ENCODE results near the gene SLC30A4. TPM values are rescaled to one million over a fixed set of nuclear protein-coding genes. Genes with fewer than 3 reads are reported as not detected.

Gene SLC30A4
- polyA plus RNA-seq = 3.3 to 3.9 TPM (median 3.8 TPM) in 3 replicates
- polyA plus RNA-seq (2011; ENCODE audit: low read depth) = 1.1 TPM
- polyA plus RNA-seq (2011; cell fraction: cytosol; rRNA removed) = 2.7 and 4.0 TPM in 2 replicates
- 4.7 and 5.1 TPM in 2 replicates for polyA plus RNA-seq (2011; cell fraction: nucleus; rRNA removed)
- polyA plus RNA-seq (2012; ENCODE audit: low replicate concordance) = 1.4 and 3.2 TPM in 2 replicates
- polyA minus RNA-seq = 3.4 to 15.3 TPM (median 11.3 TPM) in 3 replicates
- polyA minus RNA-seq (2011; cell fraction: cytosol; rRNA and poly(A)+ RNA removed) = 5.4 TPM
- 6.4 and 11.6 TPM in 2 replicates for polyA minus RNA-seq (2011; cell fraction: nucleus; rRNA and poly(A)+ RNA removed)

DNA sequence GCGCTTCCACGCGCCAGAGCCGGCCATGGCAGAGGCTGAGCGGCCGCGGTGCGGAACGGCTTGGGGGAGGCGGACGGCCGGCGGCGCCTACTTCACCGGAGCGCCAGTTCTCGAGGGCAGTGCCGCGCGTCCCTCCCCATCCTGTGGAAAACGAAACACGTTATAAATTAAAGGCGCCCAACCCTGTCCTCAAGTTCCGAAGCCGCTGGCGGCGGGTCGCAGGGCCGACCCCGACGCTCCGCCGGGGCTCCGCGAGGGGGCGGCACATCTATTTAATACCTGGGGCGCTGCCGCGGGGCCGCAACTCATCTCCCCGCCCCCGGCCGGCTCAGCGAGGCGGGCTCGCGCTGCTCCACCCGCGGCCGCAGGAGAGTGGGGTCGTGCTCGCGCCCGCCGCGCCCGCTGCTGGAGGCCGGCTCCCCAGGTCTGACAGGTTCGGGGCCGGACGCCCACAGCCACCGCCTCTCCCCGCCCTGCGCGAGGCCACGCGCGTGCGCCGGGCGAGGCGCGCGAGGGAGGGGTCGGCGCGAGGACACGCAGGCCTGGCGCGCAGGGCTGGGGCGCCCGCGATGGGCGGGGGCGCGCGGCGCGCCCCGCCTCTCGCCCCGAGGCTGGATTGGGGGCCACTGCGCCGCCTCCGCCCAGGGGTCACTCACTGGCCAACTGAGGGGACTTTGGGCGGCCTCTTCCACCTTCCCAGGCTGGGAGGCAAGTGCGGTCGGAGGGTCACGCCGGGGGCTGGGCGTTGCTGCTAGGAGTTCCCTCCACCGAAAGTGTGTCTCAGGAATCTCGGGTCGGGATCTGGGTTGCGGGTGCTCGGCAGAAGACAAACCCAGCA, at the start of gene SLC30A4:
Gene SLC30A4, minus strand, starts transcription at position 428 of the 838 bp plus-strand sequence. Its CDS starts 401 bp downstream, at position 27.
- H3K9ac ChIP-seq (ENCODE audit: control insufficient read depth, extremely low read depth, insufficient read depth, low read length) = peak within 1 kb of the TSS; percentile 41
- H3K27ac ChIP-seq (ENCODE audit: control insufficient read depth, insufficient read depth, low read length) = no peak within 1 kb of the TSS
- dilution Hi-C loops (cut with MboI; ENCODE audit: extremely low pct_ligation_motif_present, low sequenced_read_pairs) = no loop called here
- H4K20me1 ChIP-seq (ENCODE audit: control insufficient read depth, extremely low read depth, insufficient read depth, low read length) = no peaks in the 10 kb centered on the region
- H3K27me3 ChIP-seq (ENCODE audit: control insufficient read depth, extremely low read depth, insufficient read depth, low read length) = no peaks in the 10 kb centered on the region
- H3K4me3 ChIP-seq (ENCODE audit: control insufficient read depth in 2 of 3, extremely low read depth in 1 of 3, insufficient read depth in 2 of 3, low read depth in 1 of 3, low read length in 3 of 3) = peak within 1 kb of the TSS; percentile 60 to 78 (median 71)
- H3K79me2 ChIP-seq (ENCODE audit: control insufficient read depth, insufficient read depth, low read length) = no peaks in the 10 kb centered on the region
- TF ChIP-seq, protein P1, sequence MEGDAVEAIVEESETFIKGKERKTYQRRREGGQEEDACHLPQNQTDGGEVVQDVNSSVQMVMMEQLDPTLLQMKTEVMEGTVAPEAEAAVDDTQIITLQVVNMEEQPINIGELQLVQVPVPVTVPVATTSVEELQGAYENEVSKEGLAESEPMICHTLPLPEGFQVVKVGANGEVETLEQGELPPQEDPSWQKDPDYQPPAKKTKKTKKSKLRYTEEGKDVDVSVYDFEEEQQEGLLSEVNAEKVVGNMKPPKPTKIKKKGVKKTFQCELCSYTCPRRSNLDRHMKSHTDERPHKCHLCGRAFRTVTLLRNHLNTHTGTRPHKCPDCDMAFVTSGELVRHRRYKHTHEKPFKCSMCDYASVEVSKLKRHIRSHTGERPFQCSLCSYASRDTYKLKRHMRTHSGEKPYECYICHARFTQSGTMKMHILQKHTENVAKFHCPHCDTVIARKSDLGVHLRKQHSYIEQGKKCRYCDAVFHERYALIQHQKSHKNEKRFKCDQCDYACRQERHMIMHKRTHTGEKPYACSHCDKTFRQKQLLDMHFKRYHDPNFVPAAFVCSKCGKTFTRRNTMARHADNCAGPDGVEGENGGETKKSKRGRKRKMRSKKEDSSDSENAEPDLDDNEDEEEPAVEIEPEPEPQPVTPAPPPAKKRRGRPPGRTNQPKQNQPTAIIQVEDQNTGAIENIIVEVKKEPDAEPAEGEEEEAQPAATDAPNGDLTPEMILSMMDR (optimal IDR thresholded peaks at IDR 0.05 in 1 of 3, IDR thresholded peaks at IDR 0.05 in 1 of 3, conservative IDR thresholded peaks at IDR 0.05 in 1 of 3; ENCODE audit: extremely low read depth in 1 of 3, insufficient read depth in 2 of 3, low read length in 3 of 3) = peak in 1 of 3 experiments; percentile 39
- TF ChIP-seq EZH2 (IDR thresholded peaks at IDR 0.05; ENCODE audit: low read length) = no peak
- peaks cover 8% of the 10 kb centered on the region for H3K4me1 ChIP-seq (ENCODE audit: control insufficient read depth, extremely low read depth, insufficient read depth, low read length)
- peak within 1 kb of the TSS; percentile 96 for H2AFZ ChIP-seq (ENCODE audit: control insufficient read depth, low read length)
- no peak for DNase-seq (ENCODE audit: low read depth, low spot score)
- H3K9me1 ChIP-seq (ENCODE audit: control insufficient read depth, extremely low read depth, insufficient read depth, low read length) = no peaks in the 10 kb centered on the region
- no peak for FAIRE-seq
- H3K4me2 ChIP-seq (ENCODE audit: control insufficient read depth, extremely low read depth, insufficient read depth, low read depth, low read length) = peak within 1 kb of the TSS; percentile 77
- no peaks in the 10 kb centered on the region for H3K9me3 ChIP-seq (ENCODE audit: control insufficient read depth, low read depth, low read length)
- H3K36me3 ChIP-seq (ENCODE audit: control insufficient read depth in 2 of 2, extremely low read depth in 1 of 2, insufficient read depth in 2 of 2, low read length in 2 of 2) = no peaks in the 10 kb centered on the region

GRCh38 chr15:45555934-45556608, 33.5 kb upstream of the SLC30A4 start:
- Histone ChIP-seq H3K27me3 (ENCODE audit: control insufficient read depth, extremely low read depth, insufficient read depth, low read length) (peaks cover 9% of the 10 kb centered on the region), H3K9me1 (ENCODE audit: control insufficient read depth, extremely low read depth, insufficient read depth, low read length) (no peaks in the 10 kb centered on the region), H3K36me3 (ENCODE audit: control insufficient read depth in 2 of 2, extremely low read depth in 1 of 2, insufficient read depth in 2 of 2, low read length in 2 of 2) (no peaks in the 10 kb centered on the region), H3K4me3 (ENCODE audit: control insufficient read depth in 2 of 3, extremely low read depth in 1 of 3, insufficient read depth in 2 of 3, low read depth in 1 of 3, low read length in 3 of 3) (no peak overlapping the region), H3K27ac (ENCODE audit: control insufficient read depth, insufficient read depth, low read length) (no peak overlapping the region), H2AFZ (ENCODE audit: control insufficient read depth, low read length) (no peak overlapping the region), H3K9ac (ENCODE audit: control insufficient read depth, extremely low read depth, insufficient read depth, low read length) (no peak overlapping the region), H3K9me3 (ENCODE audit: control insufficient read depth, low read depth, low read length) (no peaks in the 10 kb centered on the region), H3K4me1 (ENCODE audit: control insufficient read depth, extremely low read depth, insufficient read depth, low read length) (no peaks in the 10 kb centered on the region), H4K20me1 (ENCODE audit: control insufficient read depth, extremely low read depth, insufficient read depth, low read length) (no peaks in the 10 kb centered on the region), H3K79me2 (ENCODE audit: control insufficient read depth, insufficient read depth, low read length) (no peaks in the 10 kb centered on the region), H3K4me2 (ENCODE audit: control insufficient read depth, extremely low read depth, insufficient read depth, low read depth, low read length) (no peak overlapping the region)
- FAIRE-seq = no peak
- dilution Hi-C loops (cut with MboI; ENCODE audit: extremely low pct_ligation_motif_present, low sequenced_read_pairs) = no loop called here
- no peak for TF ChIP-seq EZH2 (IDR thresholded peaks at IDR 0.05; ENCODE audit: low read length)
- TF ChIP-seq, protein P1 (optimal IDR thresholded peaks at IDR 0.05 in 1 of 3, IDR thresholded peaks at IDR 0.05 in 1 of 3, conservative IDR thresholded peaks at IDR 0.05 in 1 of 3; ENCODE audit: extremely low read depth in 1 of 3, insufficient read depth in 2 of 3, low read length in 3 of 3) = no peak
- DNase-seq (ENCODE audit: low read depth, low spot score) = no peak
